ENCODE measurements around the gene CNTN2.

GRCh38 chr1:205124726-205125125 is 81.7 kb downstream of the CNTN2 start:
- TF ChIP-seq EZH2 (IDR thresholded peaks at IDR 0.05; ENCODE audit: low read depth, unreplicated experiment) = no peak
- no peak for TF ChIP-seq POLR2AphosphoS5 (IDR thresholded peaks at IDR 0.05; ENCODE audit: low read depth)
- TF ChIP-seq CTCF (conservative IDR thresholded peaks at IDR 0.05; ENCODE audit: low read depth in 2 of 2) = no peak
- TF ChIP-seq CREB1 (CRISPR knock-in tag; IDR thresholded peaks at IDR 0.05; ENCODE audit: low read depth) = no peak
- TF ChIP-seq ZNF114 (CRISPR knock-in tag; IDR thresholded peaks at IDR 0.05) = no peak
- TF ChIP-seq JUNB (IDR thresholded peaks at IDR 0.05; ENCODE audit: unreplicated experiment) = no peak
- TF ChIP-seq, protein P1, sequence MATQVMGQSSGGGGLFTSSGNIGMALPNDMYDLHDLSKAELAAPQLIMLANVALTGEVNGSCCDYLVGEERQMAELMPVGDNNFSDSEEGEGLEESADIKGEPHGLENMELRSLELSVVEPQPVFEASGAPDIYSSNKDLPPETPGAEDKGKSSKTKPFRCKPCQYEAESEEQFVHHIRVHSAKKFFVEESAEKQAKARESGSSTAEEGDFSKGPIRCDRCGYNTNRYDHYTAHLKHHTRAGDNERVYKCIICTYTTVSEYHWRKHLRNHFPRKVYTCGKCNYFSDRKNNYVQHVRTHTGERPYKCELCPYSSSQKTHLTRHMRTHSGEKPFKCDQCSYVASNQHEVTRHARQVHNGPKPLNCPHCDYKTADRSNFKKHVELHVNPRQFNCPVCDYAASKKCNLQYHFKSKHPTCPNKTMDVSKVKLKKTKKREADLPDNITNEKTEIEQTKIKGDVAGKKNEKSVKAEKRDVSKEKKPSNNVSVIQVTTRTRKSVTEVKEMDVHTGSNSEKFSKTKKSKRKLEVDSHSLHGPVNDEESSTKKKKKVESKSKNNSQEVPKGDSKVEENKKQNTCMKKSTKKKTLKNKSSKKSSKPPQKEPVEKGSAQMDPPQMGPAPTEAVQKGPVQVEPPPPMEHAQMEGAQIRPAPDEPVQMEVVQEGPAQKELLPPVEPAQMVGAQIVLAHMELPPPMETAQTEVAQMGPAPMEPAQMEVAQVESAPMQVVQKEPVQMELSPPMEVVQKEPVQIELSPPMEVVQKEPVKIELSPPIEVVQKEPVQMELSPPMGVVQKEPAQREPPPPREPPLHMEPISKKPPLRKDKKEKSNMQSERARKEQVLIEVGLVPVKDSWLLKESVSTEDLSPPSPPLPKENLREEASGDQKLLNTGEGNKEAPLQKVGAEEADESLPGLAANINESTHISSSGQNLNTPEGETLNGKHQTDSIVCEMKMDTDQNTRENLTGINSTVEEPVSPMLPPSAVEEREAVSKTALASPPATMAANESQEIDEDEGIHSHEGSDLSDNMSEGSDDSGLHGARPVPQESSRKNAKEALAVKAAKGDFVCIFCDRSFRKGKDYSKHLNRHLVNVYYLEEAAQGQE (IDR thresholded peaks at IDR 0.05; ENCODE audit: unreplicated experiment) = no peak

All from GM23338 (cell line).